Retina (tissue), 1 donor: ENCODE data around the gene P3H1.
"Not testable (repeated sequence)": the region's sequence is repeated elsewhere in the genome, so short reads cannot be mapped to it uniquely, and the experiment has no call there.

Source experiments
- DNase-seq: peaks from one replicate; pipeline ENCODE4 v3.0.0-alpha.2; 2016

The P3H1 gene

GRCh38 chr1:42723511-42723910 is 43.3 kb downstream of the P3H1 start:
- DNase-seq = no peak

DNA sequence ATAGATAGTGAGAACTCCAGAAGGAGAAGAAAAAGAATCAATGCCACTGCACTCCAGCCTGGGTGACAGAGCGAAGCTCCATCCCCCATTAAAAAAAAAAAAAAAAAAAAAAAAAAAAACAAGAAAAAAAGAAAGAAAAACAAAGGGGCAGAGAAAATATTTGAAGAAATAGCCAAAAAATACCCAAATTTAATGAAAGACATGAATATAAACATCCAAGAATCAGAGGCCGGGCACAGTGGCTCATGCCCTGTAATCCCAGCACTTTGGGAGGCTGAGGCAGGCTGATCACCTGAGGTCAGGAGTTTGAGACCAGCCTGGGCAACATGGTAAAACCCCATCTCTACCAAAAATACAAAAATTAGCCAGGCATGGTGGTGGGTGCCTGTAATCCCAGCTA is 44.4 kb downstream of the P3H1 start:
- not testable (repeated sequence) for DNase-seq

DNA sequence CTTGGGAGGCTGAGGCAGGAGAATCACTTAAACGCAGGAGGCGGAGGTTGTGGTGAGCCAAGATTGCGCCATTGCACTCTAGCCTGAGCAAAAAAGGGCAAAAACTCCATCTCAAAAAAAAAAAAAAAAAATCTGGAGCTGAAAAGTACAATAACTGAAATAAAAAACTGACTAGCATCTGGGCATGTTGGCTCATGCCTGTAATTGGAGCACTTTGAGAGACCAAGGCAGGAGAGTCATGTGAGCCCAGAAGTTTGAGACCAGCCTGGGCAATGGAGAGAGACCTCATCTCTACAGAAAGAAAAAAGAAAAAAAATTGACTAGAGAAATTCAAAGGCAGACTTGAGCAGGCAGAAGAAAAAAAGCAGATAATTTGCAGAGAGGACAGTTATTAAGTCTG is 44.9 kb downstream of the P3H1 start:
- no peak for DNase-seq

GRCh38 chr1:42720868-42721267 is 46.0 kb downstream of the P3H1 start:
- DNase-seq = no peak

GRCh38 chr1:42714441-42714840 is 52.4 kb downstream of the P3H1 start:
- DNase-seq = not testable (repeated sequence)

- no peak for DNase-seq
These were observed 53.5 kb downstream of the P3H1 start for GRCh38 chr1:42713293-42713692.

DNA sequence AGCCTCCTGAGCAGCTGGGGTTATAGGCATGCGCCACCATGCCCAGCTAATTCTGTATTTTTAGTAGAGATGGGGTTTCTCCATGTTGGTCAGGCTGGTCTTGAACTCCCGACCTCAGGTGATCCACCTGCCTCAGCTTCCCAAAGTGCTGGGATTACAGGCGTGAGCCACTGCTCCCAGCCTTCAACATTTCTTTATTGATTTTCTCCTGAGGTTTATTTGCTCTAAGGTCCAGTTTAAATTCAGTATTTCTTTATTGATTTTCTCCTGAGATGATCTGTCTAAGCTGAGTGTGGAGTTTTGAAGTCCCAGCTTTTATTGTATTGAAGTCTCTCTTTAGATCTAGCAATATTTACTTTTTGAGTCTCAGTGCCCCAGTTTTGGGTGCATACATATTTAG is 54.0 kb downstream of the P3H1 start:
- DNase-seq = not testable (repeated sequence)

GRCh38 chr1:42703888-42704464 is 62.9 kb downstream of the P3H1 start:
- DNase-seq = no peak

- DNase-seq = no peak
These were observed 66.8 kb downstream of the P3H1 start for GRCh38 chr1:42700006-42700405.

GRCh38 chr1:42698081-42698813 is 68.6 kb downstream of the P3H1 start:
- DNase-seq = no peak
